HEK293T (cell line): ENCODE results near the gene CCDC17.

Experiments used
- CTCF ChIA-PET: fragments of 350-600 bp; formaldehyde crosslinking; extraction: SDS; loops from one replicate; lab custom pipeline; 2021; ENCODE audit warnings: antibody characterized with exemption, inconsistent platforms; lab: Yijun Ruan, JAX
- POLR2A ChIA-PET: fragments of 350-600 bp; formaldehyde crosslinking; extraction: SDS; loops from one replicate; lab custom pipeline; 2020; ENCODE audit warnings: antibody characterized with exemption, inconsistent platforms; lab: Yijun Ruan, JAX
- DNase-seq: peaks from one replicate; pipeline ENCODE4 v3.0.0; 2012; ENCODE audit warnings: mixed read lengths; ENCODE audit errors: extremely low spot score
- ARNT ChIP-seq: fragments of 450-650 bp; IDR thresholded peaks from 2 replicates; pipeline ENCODE4 v1.6.1; 2017; ENCODE audit warnings: mild to moderate bottlenecking
- BHLHE40 ChIP-seq: fragments of 450-650 bp; IDR thresholded peaks from 2 replicates; pipeline ENCODE4 v1.6.1; 2016; ENCODE audit warnings: mild to moderate bottlenecking, moderate library complexity, borderline replicate concordance
- CTBP1 ChIP-seq: fragments of 450-650 bp; IDR thresholded peaks from 2 replicates; pipeline ENCODE4 v1.6.1; 2016; ENCODE audit warnings: borderline replicate concordance
- ELF4 ChIP-seq: fragments of 450-650 bp; IDR thresholded peaks from 2 replicates; pipeline ENCODE4 v1.6.1; 2017; ENCODE audit warnings: antibody characterized with exemption
- FOXA1 ChIP-seq: fragments of 450-650 bp; IDR thresholded peaks from 2 replicates; pipeline ENCODE4 v1.6.1; 2016; ENCODE audit warnings: mild to moderate bottlenecking
- FOXK2 ChIP-seq: fragments of 450-650 bp; IDR thresholded peaks from 2 replicates; pipeline ENCODE4 v1.6.1; 2016; ENCODE audit warnings: mild to moderate bottlenecking
- FOXM1 ChIP-seq: fragments of 450-650 bp; IDR thresholded peaks from 2 replicates; pipeline ENCODE4 v1.6.1; 2017; ENCODE audit warnings: mild to moderate bottlenecking, borderline replicate concordance
- HDGF ChIP-seq: fragments of 450-650 bp; IDR thresholded peaks from 2 replicates; pipeline ENCODE4 v1.6.1; 2017; ENCODE audit warnings: antibody characterized with exemption, borderline replicate concordance
- L3MBTL2 ChIP-seq: fragments of 450-650 bp; conservative IDR thresholded peaks from 2 replicates; pipeline ENCODE4 v1.6.1; 2016; ENCODE audit warnings: mild to moderate bottlenecking
- LEF1 ChIP-seq: fragments of 450-650 bp; IDR thresholded peaks from 2 replicates; pipeline ENCODE4 v1.6.1; 2017; ENCODE audit warnings: mild to moderate bottlenecking, borderline replicate concordance
- NFRKB ChIP-seq: fragments of 450-650 bp; IDR thresholded peaks from 2 replicates; pipeline ENCODE4 v1.6.1; 2016; ENCODE audit warnings: mild to moderate bottlenecking, moderate library complexity
- SP1 ChIP-seq: fragments of 450-650 bp; IDR thresholded peaks from 2 replicates; pipeline ENCODE4 v1.6.1; 2017
- SUZ12 ChIP-seq: fragments of 450-650 bp; IDR thresholded peaks from 2 replicates; pipeline ENCODE4 v1.6.1; 2016; ENCODE audit warnings: mild to moderate bottlenecking
- TARDBP ChIP-seq: fragments of 450-650 bp; IDR thresholded peaks from 2 replicates; pipeline ENCODE4 v1.6.1; 2016
- ZNF384 ChIP-seq: fragments of 450-650 bp; IDR thresholded peaks from 2 replicates; pipeline ENCODE4 v1.6.1; 2016
- TF ChIP-seq, protein P1 (sequence below): fragments of 450-650 bp; IDR thresholded peaks from 2 replicates; pipeline ENCODE4 v1.6.1; 2016

Gene CCDC17

DNA sequence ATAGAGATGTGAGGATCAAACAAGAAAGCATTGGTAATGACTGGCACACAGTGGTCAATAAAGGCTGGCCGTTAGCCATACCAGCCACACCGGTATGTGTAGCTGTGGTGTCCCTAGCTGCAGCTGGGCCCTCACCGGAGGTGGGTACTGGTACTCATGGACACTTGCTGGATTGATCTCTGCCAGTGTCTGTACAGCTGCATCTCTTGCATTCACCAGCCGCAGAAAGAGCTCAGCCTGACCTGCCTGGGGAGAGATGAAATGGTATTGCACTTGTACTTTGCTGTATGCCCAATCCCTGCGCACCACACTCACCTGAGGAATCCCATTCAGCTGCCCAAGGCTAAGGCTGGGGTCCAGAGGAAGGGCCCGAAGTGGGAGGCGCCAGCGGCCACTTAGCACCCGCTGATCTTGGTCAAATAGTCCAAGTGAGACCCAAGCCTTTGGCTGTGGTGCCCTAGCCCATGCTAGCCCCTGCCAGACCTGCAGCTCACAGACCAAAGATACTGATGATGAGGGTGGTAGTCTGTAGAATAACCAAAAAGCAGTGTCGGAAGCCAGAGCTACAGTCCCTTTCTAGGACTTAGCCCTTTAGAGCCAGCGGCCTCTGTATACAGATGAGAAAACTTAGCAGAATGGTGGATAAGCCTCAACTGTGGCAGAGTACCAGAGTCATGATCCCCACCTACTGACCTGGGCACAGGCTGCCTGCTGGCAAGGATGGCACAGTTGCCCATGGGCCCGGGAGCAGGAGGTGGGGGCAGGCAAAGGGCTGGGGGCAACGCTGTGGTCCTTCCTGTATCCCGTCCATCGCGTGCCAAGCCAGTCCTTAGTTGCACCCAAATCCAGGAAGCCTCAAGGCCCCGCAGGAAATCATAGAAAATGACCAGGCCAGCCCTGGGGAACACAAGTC, 3.0 kb downstream of the CCDC17 start:
- DNase-seq = peak; percentile 9
- CTCF ChIA-PET = no interaction called here
- TF ChIP-seq ELF4 (no peak), CTBP1 (no peak), TARDBP (no peak), LEF1 (no peak), ZNF384 (no peak), NFRKB (no peak), FOXA1 (no peak), ARNT (no peak), SP1 (no peak), BHLHE40 (no peak), FOXK2 (no peak), HDGF (no peak), L3MBTL2 (no peak), SUZ12 (no peak)
- TF ChIP-seq, protein P1, sequence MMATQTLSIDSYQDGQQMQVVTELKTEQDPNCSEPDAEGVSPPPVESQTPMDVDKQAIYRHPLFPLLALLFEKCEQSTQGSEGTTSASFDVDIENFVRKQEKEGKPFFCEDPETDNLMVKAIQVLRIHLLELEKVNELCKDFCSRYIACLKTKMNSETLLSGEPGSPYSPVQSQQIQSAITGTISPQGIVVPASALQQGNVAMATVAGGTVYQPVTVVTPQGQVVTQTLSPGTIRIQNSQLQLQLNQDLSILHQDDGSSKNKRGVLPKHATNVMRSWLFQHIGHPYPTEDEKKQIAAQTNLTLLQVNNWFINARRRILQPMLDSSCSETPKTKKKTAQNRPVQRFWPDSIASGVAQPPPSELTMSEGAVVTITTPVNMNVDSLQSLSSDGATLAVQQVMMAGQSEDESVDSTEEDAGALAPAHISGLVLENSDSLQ = no peak
- POLR2A ChIA-PET = no interaction called here

- TF ChIP-seq, protein P1 = no peak
- POLR2A ChIA-PET = no interaction called here
- CTCF ChIA-PET = no interaction called here
- DNase-seq = no peak
Measured at GRCh38 chr1:45619149-45619921, 4.5 kb downstream of the CCDC17 start.

DNA sequence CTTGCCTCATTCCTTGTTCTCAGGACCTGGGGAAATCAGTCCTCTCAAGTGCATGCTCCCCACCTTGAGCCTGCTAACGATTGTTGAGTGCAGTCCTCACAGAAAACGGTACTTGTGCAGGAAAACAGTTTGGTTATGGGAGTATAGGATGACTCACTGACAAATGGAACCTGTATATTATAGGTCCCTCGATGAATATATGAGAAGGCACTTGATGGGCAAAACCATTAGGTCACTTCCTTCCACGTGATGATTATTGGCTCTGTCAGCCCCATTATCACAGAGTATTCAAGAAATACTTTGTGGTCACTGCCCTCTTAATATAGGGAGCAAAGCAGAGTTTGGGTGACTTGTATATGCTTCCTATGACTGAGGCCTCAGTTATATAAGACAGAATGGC, 6.2 kb downstream of the CCDC17 start:
- ChIA-PET POLR2A (no interaction called here), CTCF (no interaction called here)
- no peak for DNase-seq
- TF ChIP-seq LEF1 (no peak), BHLHE40 (no peak), L3MBTL2 (no peak), SP1 (no peak), FOXK2 (no peak), SUZ12 (no peak), FOXA1 (no peak), ARNT (no peak), ELF4 (no peak), ZNF384 (no peak)

DNA sequence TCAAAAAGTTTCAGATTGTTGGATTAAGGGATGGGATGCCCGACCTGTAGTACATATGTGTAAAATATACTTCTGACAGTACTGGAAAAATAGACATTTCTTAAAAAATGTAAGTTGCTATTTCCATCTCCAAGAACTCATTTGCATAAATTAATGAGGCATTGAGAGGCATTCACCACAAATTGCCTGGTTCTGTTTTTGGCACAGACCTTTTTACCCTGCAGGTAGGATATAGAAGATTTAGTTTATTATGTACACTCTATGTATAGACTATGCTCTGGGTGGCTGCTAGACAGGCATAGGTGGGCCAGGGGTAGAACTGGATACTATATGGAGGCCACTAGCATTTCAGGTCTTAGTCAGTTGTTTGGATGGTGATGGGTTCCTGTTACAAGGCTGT, 8.0 kb downstream of the CCDC17 start:
- ChIA-PET CTCF (no interaction called here), POLR2A (no interaction called here)
- TF ChIP-seq FOXK2 (no peak), BHLHE40 (no peak), NFRKB (no peak), CTBP1 (no peak), TARDBP (no peak), ZNF384 (no peak)
- no peak for DNase-seq

DNA sequence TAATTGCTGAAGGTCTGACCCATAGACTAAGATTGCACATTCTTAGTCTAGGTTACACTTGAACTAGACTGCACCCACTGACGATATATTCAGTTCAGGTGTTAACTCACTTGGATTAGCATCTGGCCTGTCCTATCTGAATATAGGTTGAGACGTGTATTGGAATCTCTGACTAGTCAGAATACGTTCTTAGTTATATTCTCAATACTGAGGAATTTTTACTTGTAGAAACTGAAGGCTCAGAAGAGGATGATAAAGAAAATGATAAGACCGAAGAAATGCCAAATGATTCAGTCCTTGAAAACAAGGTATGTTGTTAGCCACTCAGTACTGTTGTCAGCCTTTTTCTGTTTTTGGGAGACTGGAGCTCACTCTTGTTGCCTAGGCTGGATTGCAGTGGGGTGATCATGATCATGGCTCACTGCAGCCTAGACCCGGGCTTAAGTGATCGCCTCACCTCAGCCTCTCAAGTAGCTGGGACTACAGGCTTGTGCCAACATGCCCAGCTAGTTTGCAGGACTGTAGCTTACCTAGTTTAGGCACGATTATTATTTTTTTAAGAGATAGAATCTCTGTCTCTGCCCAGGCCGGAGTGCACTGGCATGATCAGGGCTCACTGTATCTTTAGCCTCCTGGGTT, 10.8 kb downstream of the CCDC17 start:
- TF ChIP-seq NFRKB (no peak), L3MBTL2 (no peak), FOXA1 (no peak), TARDBP (no peak), FOXK2 (no peak), LEF1 (no peak), SUZ12 (no peak), FOXM1 (no peak), ZNF384 (no peak), CTBP1 (no peak), SP1 (no peak), BHLHE40 (no peak), HDGF (no peak), ARNT (no peak), ELF4 (no peak)
- TF ChIP-seq, protein P1 = no peak
- ChIA-PET CTCF (no interaction called here), POLR2A (interaction anchor here (1.0 kb wide), 1 partner anchor 28 kb away, joined by 3 read pairs; no protein-coding TSS in a partner anchor)
- DNase-seq = no peak
